Measurements from ENCODE around the gene IPO4.

GRCh38 chr14:24197056-24197450 is 8.4 kb upstream of the IPO4 start:
- TF ChIP-seq MAX (IDR thresholded peaks at IDR 0.05; ENCODE audit: low read depth, low read length): no peak
- TF ChIP-seq CTCF (IDR thresholded peaks at IDR 0.05; ENCODE audit: low read depth, low read length): no peak

Data from NB4 (cell line).